Loucy (cell line): ENCODE data around the gene ATG10.

ENCODE experiments used
- H2AFZ ChIP-seq: fragments of 200-600 bp; sonication (generic); 2 replicates; pipeline ENCODE4 v1.6.0; 2016; ENCODE audit warnings: antibody characterized with exemption, mild to moderate bottlenecking, low read length, moderate library complexity
- H3F3A ChIP-seq: fragments of 200-600 bp; 2 replicates; pipeline ENCODE4 v1.6.0; 2016; ENCODE audit warnings: antibody characterized with exemption, low read depth, mild to moderate bottlenecking
- H3K27me3 ChIP-seq: fragments of 200-600 bp; sonication (generic); 2 replicates; pipeline ENCODE4 v1.6.1; 2014; ENCODE audit warnings: low read length, mild to moderate bottlenecking; ENCODE audit not compliant: insufficient read depth, poor library complexity, severe bottlenecking
- H3K36me3 ChIP-seq: fragments of 200-600 bp; sonication (generic); 2 replicates; pipeline ENCODE4 v1.6.1; 2016; ENCODE audit warnings: low read length; ENCODE audit not compliant: insufficient read depth
- H3K4me1 ChIP-seq: fragments of 200-600 bp; sonication (generic); 2 replicates; pipeline ENCODE4 v1.5.1; 2014; ENCODE audit warnings: low read length, mild to moderate bottlenecking; ENCODE audit not compliant: insufficient read depth, poor library complexity, severe bottlenecking
- H3K4me2 ChIP-seq: fragments of 200-600 bp; sonication (generic); 2 replicates; pipeline ENCODE4 v1.6.0; 2014; ENCODE audit warnings: antibody characterized with exemption, low read length, low read depth, mild to moderate bottlenecking; ENCODE audit not compliant: poor library complexity, severe bottlenecking
- H3K4me3 ChIP-seq: fragments of 200-600 bp; sonication (generic); 2 replicates; pipeline ENCODE4 v1.5.1; 2014; ENCODE audit warnings: low read length, mild to moderate bottlenecking, mixed read lengths; ENCODE audit not compliant: poor library complexity, severe bottlenecking
- H3K79me2 ChIP-seq: fragments of 200-600 bp; sonication (generic); 2 replicates; pipeline ENCODE4 v1.6.1; 2014; ENCODE audit warnings: low read length; ENCODE audit not compliant: insufficient read depth
- H3K9ac ChIP-seq: fragments of 200-600 bp; sonication (generic); 2 replicates; pipeline ENCODE4 v1.6.0; 2014; ENCODE audit warnings: mild to moderate bottlenecking, low read depth, low read length, moderate library complexity; ENCODE audit not compliant: poor library complexity, severe bottlenecking
- H3K9me2 ChIP-seq: fragments of 200-600 bp; sonication (generic); replicated peaks from 2 replicates; pipeline ENCODE4 v1.6.1; 2016; ENCODE audit warnings: low read depth, low read length, mixed read lengths
- H3K9me3 ChIP-seq: fragments of 200-600 bp; sonication (generic); 2 replicates; pipeline ENCODE4 v1.6.1; 2014; ENCODE audit warnings: mild to moderate bottlenecking, antibody characterized with exemption, low read length, low read depth; ENCODE audit not compliant: insufficient read depth
- H4K20me1 ChIP-seq: fragments of 200-600 bp; sonication (generic); 2 replicates; pipeline ENCODE4 v1.6.0; 2014; ENCODE audit warnings: antibody characterized with exemption, low read length, mild to moderate bottlenecking; ENCODE audit not compliant: insufficient read depth, poor library complexity, severe bottlenecking
- EZH2phosphoT487 ChIP-seq: fragments of 200-600 bp; IDR thresholded peaks from 2 replicates; pipeline ENCODE4 v1.6.1; 2018; ENCODE audit warnings: antibody characterized with exemption, mild to moderate bottlenecking, moderate library complexity, borderline replicate concordance
- TF ChIP-seq, protein P1 (sequence below): fragments of 200-600 bp; sonication (generic); conservative IDR thresholded peaks from 2 replicates; pipeline ENCODE4 v1.5.1; 2014; ENCODE audit warnings: mild to moderate bottlenecking, antibody characterized with exemption, low read length

The ATG10 gene

GRCh38 chr5:82205005-82205404 lies 233.2 kb downstream of the ATG10 start:
- H3K9me2 ChIP-seq, result no peaks in the 10 kb centered on the region
- H3K27me3 ChIP-seq, result no peaks in the 10 kb centered on the region
- H3F3A ChIP-seq, result no peaks in the 10 kb centered on the region
- no peak overlapping the region for H3K9ac ChIP-seq
- peaks cover 29% of the 10 kb centered on the region for H3K4me1 ChIP-seq
- no peak overlapping the region for H2AFZ ChIP-seq
- H4K20me1 ChIP-seq, result no peaks in the 10 kb centered on the region
- no peak overlapping the region for H3K4me2 ChIP-seq
- no peaks in the 10 kb centered on the region for H3K9me3 ChIP-seq
- H3K36me3 ChIP-seq, result no peaks in the 10 kb centered on the region
- H3K79me2 ChIP-seq, result no peaks in the 10 kb centered on the region
- H3K4me3 ChIP-seq, result no peak overlapping the region
- TF ChIP-seq EZH2phosphoT487, result no peak
- TF ChIP-seq, protein P1, sequence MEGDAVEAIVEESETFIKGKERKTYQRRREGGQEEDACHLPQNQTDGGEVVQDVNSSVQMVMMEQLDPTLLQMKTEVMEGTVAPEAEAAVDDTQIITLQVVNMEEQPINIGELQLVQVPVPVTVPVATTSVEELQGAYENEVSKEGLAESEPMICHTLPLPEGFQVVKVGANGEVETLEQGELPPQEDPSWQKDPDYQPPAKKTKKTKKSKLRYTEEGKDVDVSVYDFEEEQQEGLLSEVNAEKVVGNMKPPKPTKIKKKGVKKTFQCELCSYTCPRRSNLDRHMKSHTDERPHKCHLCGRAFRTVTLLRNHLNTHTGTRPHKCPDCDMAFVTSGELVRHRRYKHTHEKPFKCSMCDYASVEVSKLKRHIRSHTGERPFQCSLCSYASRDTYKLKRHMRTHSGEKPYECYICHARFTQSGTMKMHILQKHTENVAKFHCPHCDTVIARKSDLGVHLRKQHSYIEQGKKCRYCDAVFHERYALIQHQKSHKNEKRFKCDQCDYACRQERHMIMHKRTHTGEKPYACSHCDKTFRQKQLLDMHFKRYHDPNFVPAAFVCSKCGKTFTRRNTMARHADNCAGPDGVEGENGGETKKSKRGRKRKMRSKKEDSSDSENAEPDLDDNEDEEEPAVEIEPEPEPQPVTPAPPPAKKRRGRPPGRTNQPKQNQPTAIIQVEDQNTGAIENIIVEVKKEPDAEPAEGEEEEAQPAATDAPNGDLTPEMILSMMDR, result no peak

DNA sequence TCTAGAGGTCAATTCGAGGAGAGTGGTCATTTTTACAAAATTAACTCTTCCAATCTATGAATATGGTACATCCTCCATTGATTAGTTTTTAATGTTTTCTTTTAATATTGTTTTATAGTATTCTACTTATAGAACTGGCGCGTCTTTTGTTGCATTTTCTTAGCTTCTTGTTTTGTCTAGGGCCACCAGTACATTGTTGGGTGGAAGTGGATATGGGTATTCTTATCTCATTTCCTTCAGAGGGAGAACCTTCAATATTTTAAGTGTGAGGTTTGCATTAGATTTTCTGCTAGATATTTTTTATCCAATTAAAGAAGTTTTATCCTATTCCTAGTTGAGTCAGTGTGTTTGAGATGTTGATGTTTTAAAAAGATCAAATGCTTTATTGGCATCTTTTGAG lies 236.5 kb downstream of the ATG10 start:
- Histone ChIP-seq H3K27me3 (no peaks in the 10 kb centered on the region), H3K4me1 (peaks cover 29% of the 10 kb centered on the region), H3K9ac (no peak overlapping the region), H3K4me3 (no peak overlapping the region), H3F3A (no peaks in the 10 kb centered on the region), H3K36me3 (no peaks in the 10 kb centered on the region), H3K4me2 (peak overlapping the region; percentile 58), H3K9me2 (no peaks in the 10 kb centered on the region), H2AFZ (no peak overlapping the region), H4K20me1 (no peaks in the 10 kb centered on the region), H3K79me2 (no peaks in the 10 kb centered on the region), H3K9me3 (no peaks in the 10 kb centered on the region)
- TF ChIP-seq, protein P1, result no peak
- TF ChIP-seq EZH2phosphoT487, result no peak

- Histone ChIP-seq H4K20me1 (no peaks in the 10 kb centered on the region), H3K79me2 (no peaks in the 10 kb centered on the region), H3K9me2 (no peaks in the 10 kb centered on the region), H3K9me3 (no peaks in the 10 kb centered on the region), H3K36me3 (no peaks in the 10 kb centered on the region), H3K4me2 (no peak overlapping the region), H3K4me1 (peaks cover 29% of the 10 kb centered on the region), H3K9ac (no peak overlapping the region), H3F3A (no peaks in the 10 kb centered on the region), H2AFZ (no peak overlapping the region), H3K27me3 (no peaks in the 10 kb centered on the region), H3K4me3 (no peak overlapping the region)
- TF ChIP-seq, protein P1, result no peak
- no peak for TF ChIP-seq EZH2phosphoT487
Observed at GRCh38 chr5:82211855-82212572, 240.2 kb downstream of the ATG10 start.
